Calu3 (cell line): Measurements from ENCODE around the gene SOWAHB. TPM values are rescaled to one million over a fixed set of nuclear protein-coding genes. Genes with fewer than 3 reads are reported as not detected.
A peak's percentile ranks its signal among the peaks of the same experiment; 100 is the strongest.

ENCODE experiments used
- BruUV-seq: library from RNA; stranded (reverse); fragments of 400-500 nt; replicated peaks from 2 replicates; lab custom pipeline; 2021; lab: Mats Ljungman, UMichigan
- CTCF ChIA-PET: fragments of 300-600 bp; sonication (Branson Sonifier 250); formaldehyde crosslinking; loops from one replicate; lab custom pipeline; 2022; ENCODE audit warnings: antibody characterized with exemption; lab: Charles Lee
- DNase-seq: peaks from one replicate; pipeline ENCODE4 v3.0.0; 2022
- H3K27ac Mint-ChIP-seq: one replicate; pipeline ENCODE4 v1.8.0; 2022; ENCODE audit warnings: mixed read lengths; ENCODE audit not compliant: unreplicated experiment
- H3K27me3 Mint-ChIP-seq: one replicate; pipeline ENCODE4 v1.8.0; 2022; ENCODE audit warnings: mixed read lengths; ENCODE audit not compliant: unreplicated experiment
- H3K36me3 Mint-ChIP-seq: one replicate; pipeline ENCODE4 v1.8.0; 2022; ENCODE audit warnings: mild to moderate bottlenecking, moderate library complexity, mixed read lengths; ENCODE audit not compliant: insufficient read depth, unreplicated experiment
- H3K4me1 Mint-ChIP-seq: one replicate; pipeline ENCODE4 v1.8.0; 2022; ENCODE audit warnings: mild to moderate bottlenecking, low read depth, mixed read lengths; ENCODE audit not compliant: unreplicated experiment
- H3K4me3 Mint-ChIP-seq: one replicate; pipeline ENCODE4 v1.8.0; 2022; ENCODE audit warnings: mild to moderate bottlenecking, low read depth, moderate library complexity, mixed read lengths; ENCODE audit not compliant: unreplicated experiment
- H3K9me3 Mint-ChIP-seq: one replicate; pipeline ENCODE4 v1.8.0; 2022; ENCODE audit warnings: low read depth, mixed read lengths; ENCODE audit not compliant: unreplicated experiment
- CTCF ChIP-seq: fragments of 200-600 bp; IDR thresholded peaks from one replicate; pipeline ENCODE4 v1.8.0; 2022; ENCODE audit warnings: antibody characterized with exemption; ENCODE audit not compliant: unreplicated experiment
- intact Hi-C: fragments of 100-400 bp; cut with micrococcal nuclease; formaldehyde crosslinking; loops from one replicate; pipeline ENCODE4 v1.10.0; 2022; ENCODE audit not compliant: unreplicated experiment
- total RNA-seq: library from RNA; stranded (reverse); gene quantifications from 2 replicates; pipeline ENCODE4 v1.2.3, GENCODE V29; 2022

The SOWAHB gene
- total RNA-seq, 1 experiment from 2014 or later = 3.7 TPM

- TF ChIP-seq CTCF = no peak
- DNase-seq = no peak
- Mint-ChIP-seq H3K27me3 (no peaks in the 10 kb centered on the region), H3K36me3 (no peaks in the 10 kb centered on the region), H3K9me3 (peaks cover 2% of the 10 kb centered on the region), H3K27ac (no peak overlapping the region), H3K4me3 (no peak overlapping the region), H3K4me1 (no peaks in the 10 kb centered on the region)
- BruUV-seq = no TSS peak
- intact Hi-C loops = no loop called here
- CTCF ChIA-PET = no interaction called here
Observed at GRCh38 chr4:76851375-76851774, 46.6 kb downstream of the SOWAHB start.

- H3K4me1 Mint-ChIP-seq = no peaks in the 10 kb centered on the region
- peaks cover 2% of the 10 kb centered on the region for H3K9me3 Mint-ChIP-seq
- no TSS peak for BruUV-seq
- DNase-seq = peak; percentile 39
- H3K27me3 Mint-ChIP-seq = no peaks in the 10 kb centered on the region
- CTCF ChIA-PET = no interaction called here
- no peak overlapping the region for H3K27ac Mint-ChIP-seq
- no peak overlapping the region for H3K4me3 Mint-ChIP-seq
- no peaks in the 10 kb centered on the region for H3K36me3 Mint-ChIP-seq
- intact Hi-C loops = no loop called here
- TF ChIP-seq CTCF = no peak
Observed at GRCh38 chr4:76850010-76850441, 47.9 kb downstream of the SOWAHB start.

Other genes with a start within 250 kb of the SOWAHB start
- 50.2 and 56.2 TPM in 2 replicates for gene SEPTIN11, start 51.6 kb upstream of the SOWAHB start, total RNA-seq
- 102 and 136 TPM in 2 replicates for gene CCNI, start 177.8 kb upstream of the SOWAHB start, total RNA-seq